HG03103 (cell line): ENCODE measurements around the gene MAG.

Experiments
- ATAC-seq: cut with Tn5 transposase; IDR thresholded peaks from one replicate; pipeline ENCODE4 v1.9.1; 2021; ENCODE audit warnings: low read depth; ENCODE audit not compliant: unreplicated experiment

Gene MAG

DNA sequence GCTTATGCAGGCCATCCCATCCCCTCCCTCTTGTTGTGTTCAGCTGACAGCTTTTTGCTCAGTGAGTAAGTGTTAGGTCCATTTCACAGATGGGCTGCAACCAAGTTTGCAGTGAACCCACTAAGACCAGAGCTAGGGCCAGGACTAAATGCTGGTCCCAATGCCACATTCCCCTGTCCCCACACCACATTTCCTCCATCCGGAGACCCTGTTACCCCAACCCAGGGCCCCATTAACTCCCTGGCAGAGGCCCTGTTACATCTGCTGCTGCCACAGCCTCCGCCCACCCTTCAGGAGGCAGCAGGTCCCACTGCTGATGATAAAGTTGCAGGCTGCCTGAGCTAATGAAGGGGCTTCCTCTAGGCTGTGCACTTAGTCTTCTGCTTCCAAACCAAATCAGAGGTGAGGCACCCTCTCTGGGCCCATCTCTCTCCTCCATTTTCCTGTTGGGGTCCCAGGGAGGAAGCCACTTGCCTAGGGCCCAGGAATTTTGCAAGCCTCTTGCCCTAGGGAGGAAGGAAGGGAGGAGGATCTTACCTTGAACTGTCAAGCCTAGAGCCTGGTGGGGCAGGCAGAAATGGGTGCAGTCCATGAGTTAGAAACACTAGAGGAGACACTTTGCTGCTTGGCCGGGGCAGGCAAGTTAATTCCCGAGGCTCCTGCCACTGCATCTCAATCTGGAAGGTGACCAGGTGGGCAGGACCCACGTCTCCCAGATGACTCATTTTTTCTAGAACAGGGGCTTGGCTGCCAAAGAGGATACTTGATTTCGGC, 26.6 kb upstream of the MAG start:
- ATAC-seq: no peak

DNA sequence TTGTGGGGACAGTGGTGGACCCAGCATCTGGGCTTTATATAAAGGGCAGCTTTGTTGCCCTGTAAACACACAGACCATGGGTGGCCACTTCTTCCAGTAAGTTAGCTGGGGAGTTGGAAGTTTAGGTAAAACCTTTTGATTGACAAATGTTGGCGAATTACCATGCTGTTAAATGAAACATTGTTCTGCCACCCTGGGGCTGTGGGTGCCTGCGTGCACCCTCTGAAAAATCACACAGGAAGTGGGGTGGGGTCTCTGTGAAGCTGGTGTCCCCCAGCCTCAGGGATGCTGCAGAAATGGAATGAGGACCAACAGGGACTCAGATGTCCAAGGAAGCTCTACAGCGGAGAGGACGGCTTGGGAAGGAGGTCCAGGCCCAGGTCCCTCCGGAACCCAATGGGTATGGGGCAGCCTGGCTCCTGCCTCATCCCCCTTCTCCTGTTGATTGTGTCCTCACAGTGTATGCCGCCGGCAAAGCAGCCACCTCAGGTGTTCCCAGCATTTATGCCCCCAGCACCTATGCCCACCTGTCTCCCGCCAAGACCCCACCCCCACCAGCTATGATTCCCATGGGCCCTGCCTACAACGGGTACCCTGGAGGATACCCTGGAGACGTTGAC, 26.0 kb upstream of the MAG start:
- ATAC-seq: no peak

DNA sequence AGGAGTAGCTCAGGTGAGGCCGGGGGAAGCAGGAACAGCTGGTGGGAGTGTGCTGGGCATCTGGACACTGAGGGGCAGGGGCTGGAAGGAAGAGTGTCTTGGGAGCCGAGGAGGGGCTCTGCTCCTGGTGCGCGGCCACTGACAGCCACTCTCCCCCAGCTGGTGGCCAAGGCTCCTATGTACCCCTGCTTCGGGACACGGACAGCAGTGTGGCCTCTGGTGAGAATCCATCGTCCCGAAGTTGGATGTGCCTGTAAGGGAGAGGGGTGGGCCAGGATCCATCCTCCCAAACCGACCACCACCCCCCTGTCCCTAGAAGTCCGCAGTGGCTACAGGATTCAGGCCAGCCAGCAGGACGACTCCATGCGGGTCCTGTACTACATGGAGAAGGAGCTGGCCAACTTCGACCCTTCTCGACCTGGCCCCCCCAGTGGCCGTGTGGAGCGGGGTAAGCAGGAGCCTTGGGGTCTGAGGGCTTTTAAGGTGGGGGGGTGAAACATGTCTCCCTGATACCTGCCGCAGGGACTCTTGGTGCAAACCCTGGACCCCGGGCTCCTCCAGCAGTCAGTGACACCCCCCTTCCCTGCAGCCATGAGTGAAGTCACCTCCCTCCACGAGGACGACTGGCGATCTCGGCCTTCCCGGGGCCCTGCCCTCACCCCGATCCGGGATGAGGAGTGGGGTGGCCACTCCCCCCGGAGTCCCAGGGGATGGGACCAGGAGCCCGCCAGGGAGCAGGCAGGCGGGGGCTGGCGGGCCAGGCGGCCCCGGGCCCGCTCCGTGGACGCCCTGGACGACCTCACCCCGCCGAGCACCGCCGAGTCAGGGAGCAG, 25.2 kb upstream of the MAG start:
- no peak for ATAC-seq

DNA sequence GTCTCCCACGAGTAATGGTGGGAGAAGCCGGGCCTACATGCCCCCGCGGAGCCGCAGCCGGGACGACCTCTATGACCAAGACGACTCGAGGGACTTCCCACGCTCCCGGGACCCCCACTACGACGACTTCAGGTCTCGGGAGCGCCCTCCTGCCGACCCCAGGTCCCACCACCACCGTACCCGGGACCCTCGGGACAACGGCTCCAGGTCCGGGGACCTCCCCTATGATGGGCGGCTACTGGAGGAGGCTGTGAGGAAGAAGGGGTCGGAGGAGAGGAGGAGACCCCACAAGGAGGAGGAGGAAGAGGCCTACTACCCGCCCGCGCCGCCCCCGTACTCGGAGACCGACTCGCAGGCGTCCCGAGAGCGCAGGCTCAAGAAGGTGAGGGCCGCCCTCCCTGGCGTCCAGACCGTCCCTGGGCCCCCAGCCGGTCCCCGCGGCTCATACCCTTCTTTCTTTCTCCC, 24.6 kb upstream of the MAG start:
- no peak for ATAC-seq

DNA sequence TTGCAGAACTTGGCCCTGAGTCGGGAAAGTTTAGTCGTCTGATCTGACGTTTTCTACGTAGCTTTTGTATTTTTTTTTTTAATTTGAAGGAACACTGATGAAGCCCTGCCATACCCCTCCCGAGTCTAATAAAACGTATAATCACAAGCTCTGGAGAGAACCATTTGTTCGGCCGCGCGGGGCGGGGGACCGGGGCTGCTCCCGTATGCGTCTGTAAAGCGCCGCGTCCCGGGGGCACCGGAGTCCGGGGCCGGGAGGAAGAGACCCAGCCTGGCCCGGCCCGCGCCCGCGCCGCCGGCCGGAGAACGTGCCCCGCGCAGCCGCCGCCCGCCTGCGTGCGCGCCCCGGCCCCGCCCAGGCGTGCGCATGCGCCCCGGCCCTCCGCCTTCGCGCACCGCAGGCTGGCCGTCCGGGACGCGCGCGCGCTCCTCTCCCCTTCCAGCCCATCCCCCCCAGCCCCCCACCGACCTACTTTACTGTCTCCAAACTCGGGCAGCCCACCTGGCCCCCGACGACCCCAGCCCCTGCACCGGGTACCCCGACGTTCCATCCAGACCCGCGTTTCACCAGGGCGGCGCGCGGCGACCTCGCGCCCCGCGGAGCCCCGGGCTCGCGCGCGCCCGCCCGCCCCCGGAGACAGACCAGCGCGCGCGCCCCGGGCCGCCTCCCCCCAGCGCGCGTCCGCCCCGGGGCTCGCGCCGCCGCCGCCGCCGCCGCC, 24.0 kb upstream of the MAG start:
- ATAC-seq: peak; percentile 43

DNA sequence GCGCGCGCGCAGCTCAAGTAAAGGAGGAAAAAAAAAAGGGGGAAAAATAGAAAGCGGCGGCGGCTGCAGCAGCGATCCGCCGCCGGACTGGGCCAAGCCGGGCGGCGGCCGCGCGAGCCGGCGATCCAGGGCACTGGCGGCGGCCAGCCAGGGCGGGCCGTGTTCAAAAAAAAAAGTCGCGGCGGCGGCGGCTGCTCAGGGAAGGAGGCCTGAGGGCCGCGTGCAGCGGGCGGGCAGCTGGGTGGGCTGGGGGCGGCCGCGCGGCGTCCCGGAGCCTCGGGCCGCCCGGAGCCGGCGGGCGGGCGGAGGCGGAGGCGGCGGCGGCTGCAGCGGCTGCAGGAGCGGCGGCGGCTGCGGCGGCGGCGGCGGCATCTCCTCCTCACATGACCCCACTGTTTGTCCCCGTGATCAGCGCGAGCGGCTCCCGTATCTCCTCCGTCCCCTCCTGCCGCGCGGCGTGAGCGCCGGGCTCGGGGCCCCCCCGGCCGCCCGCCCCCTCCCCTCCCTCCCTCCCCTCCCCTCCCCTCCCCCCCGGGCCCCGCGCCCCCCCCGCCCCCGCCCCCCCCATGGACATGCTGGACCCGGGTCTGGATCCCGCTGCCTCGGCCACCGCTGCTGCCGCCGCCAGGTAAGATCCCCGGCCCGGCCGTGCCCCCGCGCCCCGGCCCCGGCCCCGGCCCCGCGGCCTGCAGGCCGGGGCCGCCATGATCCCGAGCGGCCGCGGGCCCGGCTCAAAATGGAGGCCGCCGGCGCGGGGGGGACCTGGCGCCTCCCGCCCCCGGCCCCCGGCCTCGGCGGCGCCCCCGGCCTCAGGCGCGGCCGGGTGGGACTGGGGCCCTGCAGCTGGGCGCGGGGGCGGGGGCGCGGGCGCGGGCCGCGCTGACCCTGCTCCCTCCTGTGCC, 23.2 kb upstream of the MAG start, which contains the start of gene USF2:
Gene USF2, plus strand, starts transcription at position 427 of the 902 bp plus-strand sequence. Its CDS starts 140 bp downstream, at position 567.
- ATAC-seq: peak; percentile 32

DNA sequence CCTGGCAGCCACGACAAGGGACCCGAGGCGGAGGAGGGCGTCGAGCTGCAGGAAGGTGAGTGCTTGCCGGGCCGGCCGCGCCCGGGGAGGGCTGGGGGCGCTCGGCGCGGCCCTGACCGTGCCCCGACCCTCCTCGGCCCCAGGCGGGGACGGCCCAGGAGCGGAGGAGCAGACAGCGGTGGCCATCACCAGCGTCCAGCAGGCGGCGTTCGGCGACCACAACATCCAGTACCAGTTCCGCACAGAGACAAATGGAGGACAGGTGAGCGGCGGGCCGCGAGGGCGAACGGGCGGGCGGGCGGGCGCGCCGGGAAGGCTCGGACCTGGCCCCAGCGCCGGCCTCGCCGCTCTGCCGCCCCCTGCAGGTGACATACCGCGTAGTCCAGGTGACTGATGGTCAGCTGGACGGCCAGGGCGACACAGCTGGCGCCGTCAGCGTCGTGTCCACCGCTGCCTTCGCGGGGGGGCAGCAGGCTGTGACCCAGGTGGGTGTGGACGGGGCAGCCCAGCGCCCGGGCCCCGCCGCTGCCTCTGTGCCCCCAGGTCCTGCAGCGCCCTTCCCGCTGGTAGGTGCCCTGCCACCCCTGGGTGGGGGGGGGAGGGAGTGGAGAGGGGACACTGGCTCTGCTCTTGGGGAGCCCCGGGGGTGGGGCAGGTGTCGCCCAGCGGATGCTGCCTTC, 22.4 kb upstream of the MAG start:
- no peak for ATAC-seq

DNA sequence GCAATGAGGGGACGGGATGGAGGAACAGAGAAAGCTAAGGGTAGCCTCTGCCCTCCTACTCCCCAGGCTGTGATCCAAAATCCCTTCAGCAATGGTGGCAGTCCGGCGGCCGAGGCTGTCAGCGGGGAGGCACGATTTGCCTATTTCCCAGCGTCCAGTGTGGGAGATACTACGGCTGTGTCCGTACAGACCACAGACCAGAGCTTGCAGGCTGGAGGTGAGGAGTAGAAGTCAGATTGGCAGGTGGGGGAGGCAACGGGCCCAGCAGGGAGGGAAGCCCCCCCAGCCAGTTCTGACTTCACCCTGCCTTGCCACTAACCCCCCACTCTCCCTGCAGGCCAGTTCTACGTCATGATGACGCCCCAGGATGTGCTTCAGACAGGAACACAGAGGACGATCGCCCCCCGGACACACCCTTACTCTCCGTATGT, 21.6 kb upstream of the MAG start:
- no peak for ATAC-seq

DNA sequence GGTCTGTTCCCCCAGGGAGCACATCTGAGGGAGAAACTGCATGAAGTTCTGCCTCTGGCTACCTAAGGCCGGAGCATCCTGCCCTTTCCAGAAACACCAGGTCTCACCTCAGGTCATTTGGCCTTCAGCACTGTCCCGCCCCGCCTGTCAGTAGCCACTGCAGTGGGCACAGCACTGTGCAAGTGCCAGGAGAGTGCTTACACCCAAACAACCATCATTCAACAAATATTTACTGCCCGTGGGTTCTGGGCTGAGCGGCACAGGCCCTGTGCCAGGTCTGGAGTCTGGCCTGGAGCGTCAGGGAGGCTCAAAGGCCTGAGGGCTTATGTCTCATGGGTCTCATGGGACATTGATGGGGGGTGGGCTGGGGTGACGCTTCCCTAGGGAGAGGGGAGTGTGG, 20.4 kb upstream of the MAG start:
- no peak for ATAC-seq

DNA sequence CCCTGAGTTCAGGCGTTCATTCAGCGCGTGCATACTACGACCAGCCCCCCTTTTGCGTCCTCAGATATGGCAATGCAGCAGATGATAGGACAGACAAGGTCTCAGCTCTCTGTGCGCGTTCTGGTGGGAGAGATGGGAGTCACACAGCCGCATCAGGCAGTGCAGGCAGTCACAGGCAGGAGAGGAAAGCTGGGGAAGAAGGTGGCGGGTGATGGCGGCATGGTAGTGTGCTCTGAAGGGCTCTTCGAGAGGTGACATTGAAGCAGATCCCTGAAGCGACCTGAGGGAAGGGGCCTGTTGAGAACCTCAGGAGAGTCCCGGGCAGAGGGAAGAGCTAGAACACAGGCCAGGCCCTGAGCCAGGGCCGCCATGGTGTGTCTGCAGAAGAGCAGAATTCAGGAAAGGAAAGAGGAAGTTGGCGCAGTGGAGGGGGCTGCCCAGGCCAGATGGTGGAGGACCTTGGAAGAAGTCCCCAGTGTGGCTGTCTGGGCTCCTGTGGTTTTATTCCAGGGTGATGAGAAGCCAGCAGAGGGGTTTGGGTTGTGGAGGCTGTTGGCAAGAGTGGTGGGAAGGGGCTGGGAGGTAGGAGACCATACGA, 19.7 kb upstream of the MAG start:
- no peak for ATAC-seq

DNA sequence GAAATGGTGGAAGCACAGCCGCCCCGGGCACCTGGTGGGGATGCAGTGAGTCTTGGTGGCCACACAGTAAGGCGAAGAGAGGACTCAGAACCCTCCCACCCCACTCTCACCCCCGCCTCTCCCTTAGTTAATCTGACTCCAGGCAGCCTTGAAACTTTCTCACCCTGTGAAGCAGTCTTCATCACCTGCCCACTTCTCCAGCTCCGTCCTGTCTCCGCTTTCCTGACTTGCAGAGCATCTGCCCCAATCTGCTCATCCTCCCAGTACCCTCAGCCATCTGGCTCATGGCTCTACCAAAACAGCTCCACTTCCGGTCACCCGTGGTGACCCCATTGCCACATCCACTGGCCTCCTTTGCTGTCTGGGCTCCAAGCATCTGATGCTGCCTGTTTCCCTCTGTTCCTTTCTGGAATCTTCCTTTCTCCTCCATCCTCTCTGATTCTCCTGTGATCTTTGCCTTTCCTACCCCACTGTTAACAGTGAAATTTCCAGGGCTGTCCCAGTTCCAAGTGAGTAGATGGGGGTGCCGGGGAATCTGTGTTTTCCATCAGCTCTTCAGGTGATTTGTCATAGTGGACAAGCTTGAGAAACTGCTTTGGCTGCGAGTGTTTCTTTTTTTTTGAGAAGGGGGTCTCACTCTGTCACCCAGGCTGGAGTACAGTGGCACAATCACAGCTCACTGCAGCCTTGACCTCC, 18.9 kb upstream of the MAG start:
- no peak for ATAC-seq

DNA sequence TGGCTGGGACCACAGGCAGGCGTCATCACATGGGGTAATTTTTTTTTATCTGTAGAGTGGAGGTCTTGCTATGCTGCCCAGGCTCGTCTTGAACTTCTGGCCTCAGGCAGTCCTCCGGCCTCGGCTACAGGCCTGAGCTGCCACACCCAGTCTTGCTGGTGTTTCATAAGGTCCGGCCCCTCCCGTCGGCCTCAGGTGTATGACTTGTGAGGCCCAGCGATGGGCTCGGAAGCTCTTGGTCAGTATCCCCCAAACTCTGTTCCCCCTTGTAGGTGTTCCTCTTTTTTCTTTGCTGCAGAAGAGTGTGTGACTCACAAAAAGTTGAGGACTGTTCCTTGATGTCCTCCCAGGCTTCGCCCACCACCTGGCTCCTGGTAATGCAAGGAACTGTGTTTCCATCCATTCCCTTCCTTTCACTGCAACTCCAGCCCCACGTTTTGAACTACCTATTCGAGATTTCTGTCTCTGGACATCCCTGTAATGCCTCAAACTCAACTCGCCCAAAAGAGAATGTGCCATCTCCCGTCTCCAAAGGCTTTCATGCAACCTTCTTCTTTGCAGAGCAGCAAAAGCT, 18.2 kb upstream of the MAG start:
- no peak for ATAC-seq

DNA sequence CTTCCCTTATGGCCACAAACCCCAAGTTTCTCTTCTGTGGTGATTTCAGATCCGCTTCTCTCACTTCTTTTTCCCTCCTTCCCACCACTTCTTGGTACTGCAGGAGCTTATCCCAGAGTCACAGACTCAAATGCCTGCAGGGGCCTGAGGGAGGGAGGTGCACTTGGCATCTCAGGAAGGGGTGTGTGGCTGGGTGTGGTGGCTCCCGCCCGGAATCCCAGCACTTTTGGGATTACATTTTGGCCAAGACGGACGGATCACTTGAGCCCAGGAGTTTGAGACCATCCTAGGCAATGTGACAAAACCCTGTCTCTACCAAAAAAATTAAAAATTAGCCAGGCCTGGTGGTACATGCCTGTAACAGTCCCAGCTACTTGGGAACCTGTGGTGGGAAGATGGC, 17.6 kb upstream of the MAG start:
- no peak for ATAC-seq

DNA sequence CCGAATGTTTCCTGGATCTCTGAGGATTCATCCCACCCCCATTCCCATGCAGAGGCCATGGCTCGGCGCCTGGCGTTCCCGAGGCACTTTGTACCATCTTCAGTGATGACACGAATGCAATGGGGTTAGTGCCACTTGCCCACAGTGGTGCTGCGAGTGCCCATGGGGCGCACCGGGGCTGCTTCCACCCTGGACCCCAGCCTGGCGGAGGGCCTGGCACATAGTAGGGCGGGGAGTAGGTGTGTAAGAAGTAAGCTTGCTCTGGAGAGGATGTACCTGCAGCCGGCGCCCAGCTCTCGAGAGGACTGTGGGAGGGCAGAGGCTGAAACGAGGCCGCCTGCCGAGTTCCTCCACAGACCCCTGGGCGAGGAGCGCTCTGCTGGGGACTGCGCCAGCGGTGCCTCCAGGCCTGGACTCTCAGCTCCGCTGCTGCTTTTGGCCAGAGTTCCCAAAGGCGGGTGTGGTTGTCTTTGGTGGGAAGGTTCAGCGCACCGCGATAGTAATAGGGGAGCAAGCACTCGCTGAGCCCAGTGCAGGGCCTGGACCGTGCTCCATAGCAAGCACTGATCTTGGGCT, 15.2 kb upstream of the MAG start:
- ATAC-seq: no peak

DNA sequence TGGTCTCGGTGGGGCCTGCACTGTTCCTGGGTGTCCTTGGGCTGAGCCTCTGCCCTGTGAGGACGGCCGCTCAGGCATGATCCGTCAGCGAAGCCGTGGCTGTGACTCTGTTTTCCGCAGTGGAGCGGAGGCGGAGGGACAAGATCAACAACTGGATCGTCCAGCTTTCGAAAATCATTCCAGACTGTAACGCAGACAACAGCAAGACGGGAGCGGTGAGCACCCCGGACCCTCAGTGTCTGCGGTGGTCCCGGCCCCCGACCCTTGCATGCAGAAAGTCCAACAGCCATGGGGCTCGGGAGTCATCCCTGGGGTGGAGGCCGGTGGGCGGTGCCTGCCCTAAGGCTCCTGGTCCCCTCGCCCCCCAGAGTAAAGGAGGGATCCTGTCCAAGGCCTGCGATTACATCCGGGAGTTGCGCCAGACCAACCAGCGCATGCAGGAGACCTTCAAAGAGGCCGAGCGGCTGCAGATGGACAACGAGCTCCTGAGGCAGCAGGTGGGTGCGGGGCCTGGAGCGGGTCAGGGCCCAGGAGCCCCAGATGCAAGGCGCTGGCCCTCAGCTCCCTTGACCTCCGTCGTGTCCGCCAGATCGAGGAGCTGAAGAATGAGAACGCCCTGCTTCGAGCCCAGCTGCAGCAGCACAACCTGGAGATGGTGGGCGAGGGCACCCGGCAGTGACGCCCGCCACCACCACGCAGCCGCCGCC, 13.2 kb upstream of the MAG start:
- ATAC-seq: no peak

DNA sequence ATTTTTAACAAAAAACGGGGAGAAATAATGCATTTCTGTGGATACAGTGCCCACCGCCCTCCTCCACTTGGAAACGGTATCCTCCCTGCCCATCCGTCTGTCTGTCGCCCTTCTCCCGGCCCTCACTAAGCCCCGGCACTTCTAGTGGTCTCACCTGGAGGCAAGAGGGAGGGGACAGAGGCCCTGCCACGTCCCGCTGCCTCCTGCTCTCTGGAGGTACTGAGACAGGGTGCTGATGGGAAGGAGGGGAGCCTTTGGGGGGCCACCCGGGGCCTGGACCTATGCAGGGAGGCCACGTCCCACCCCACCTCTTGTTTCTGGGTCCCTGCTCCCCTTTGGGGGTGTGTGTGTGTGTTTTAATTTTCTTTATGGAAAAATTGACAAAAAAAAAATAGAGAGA, 12.6 kb upstream of the MAG start:
- ATAC-seq: no peak
